ES-I3 (cell line): Measurements from ENCODE around the gene CDC42SE2.
A peak's percentile ranks its signal among the peaks of the same experiment; 100 is the strongest.

ENCODE experiments used
- H3K36me3 ChIP-seq: 2 replicates; pipeline ENCODE4 v1.6.1; 2013; ENCODE audit warnings: mild to moderate bottlenecking, low read length, control low read depth, moderate library complexity; ENCODE audit not compliant: insufficient read depth
- H3K4me1 ChIP-seq: 2 replicates; pipeline ENCODE4 v1.6.1; 2013; ENCODE audit warnings: mild to moderate bottlenecking, control low read depth, low read length; ENCODE audit not compliant: insufficient read depth
- H3K9ac ChIP-seq: 2 replicates; pipeline ENCODE4 v1.6.1; 2013; ENCODE audit warnings: low read depth, mild to moderate bottlenecking, low read length, moderate library complexity
- H3K9me3 ChIP-seq: 2 replicates; pipeline ENCODE4 v1.6.1; 2013; ENCODE audit warnings: mild to moderate bottlenecking, low read length, moderate library complexity; ENCODE audit not compliant: control insufficient read depth, insufficient read depth

Gene CDC42SE2, protein sequence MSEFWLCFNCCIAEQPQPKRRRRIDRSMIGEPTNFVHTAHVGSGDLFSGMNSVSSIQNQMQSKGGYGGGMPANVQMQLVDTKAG

GRCh38 chr5:131263648-131264450 is at the start of gene CDC42SE2:
TSS of gene CDC42SE2 (plus strand) at chr5:131264053. CDS start at chr5:131359494, 95,441 bp downstream.
- Histone ChIP-seq H3K9me3 (no peaks in the 10 kb centered on the region), H3K9ac (peak within 1 kb of the TSS; percentile 100), H3K4me1 (no peaks in the 10 kb centered on the region), H3K36me3 (no peaks in the 10 kb centered on the region)

GRCh38 chr5:131214609-131215227 is 49.1 kb upstream of the CDC42SE2 start:
- Histone ChIP-seq H3K4me1 (0 out of 2 replicates have a peak, but pooled peaks cover 2% of the 10 kb centered on the region), H3K36me3 (no peaks in the 10 kb centered on the region), H3K9ac (no peak overlapping the region), H3K9me3 (no peaks in the 10 kb centered on the region)

DNA sequence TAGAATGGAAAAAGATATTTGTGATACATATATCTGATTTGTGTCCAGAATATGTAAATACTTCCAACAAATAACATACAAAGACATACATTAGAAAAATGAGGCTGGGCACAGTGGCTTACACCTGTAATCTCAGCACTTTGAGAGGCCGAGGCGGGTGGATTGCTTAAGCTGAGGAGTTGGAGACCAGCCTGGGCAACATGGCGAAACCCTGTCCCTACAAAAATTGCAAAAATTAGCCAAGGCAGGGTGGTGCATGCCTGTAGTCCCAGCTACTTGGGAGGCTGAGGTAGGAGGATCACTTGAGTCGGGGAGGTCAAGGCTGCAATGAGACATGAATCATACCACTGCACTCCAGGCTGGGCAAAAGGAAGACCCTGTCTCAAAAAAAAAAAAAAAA is 46.1 kb upstream of the CDC42SE2 start:
- Histone ChIP-seq H3K36me3 (no peaks in the 10 kb centered on the region), H3K9ac (no peak overlapping the region), H3K4me1 (no peaks in the 10 kb centered on the region), H3K9me3 (no peaks in the 10 kb centered on the region)

DNA sequence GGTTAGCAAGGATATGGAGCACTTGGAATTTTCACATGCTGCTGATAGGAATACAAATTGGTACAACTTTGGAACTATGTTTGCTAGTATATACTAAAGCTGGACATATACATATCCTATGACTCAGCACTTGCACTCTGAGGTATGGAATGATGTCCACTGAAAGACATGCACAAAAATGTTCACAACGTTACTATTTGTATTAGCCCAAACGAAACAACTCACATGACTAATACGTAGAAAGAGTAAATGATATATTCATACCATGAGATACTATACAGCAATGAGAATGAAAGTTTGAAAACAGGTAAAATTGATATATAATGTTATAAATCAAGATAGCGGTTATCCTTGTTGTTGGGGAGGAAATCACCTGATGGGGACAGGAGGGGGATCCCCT is 45.5 kb upstream of the CDC42SE2 start:
- no peaks in the 10 kb centered on the region for H3K4me1 ChIP-seq

DNA sequence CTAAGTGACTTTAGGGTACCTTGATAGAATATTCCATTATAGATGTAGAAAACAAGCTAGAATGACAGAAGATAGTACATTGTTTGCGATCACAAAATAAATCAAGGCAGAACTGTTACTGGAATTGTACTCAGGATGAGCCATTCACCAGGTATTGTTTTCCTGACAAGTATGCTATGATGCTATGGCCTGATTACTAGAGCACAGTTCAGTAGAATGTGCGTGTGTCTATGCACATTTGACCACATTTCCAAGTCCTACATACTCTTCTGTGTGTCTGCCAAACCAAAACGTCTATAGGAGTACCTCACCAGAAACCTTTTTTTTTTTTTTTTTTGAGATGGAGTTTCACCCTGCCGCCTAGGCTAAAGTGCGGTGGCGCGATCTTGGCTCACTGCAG is 43.3 kb upstream of the CDC42SE2 start:
- Histone ChIP-seq H3K9me3 (no peaks in the 10 kb centered on the region), H3K36me3 (no peaks in the 10 kb centered on the region), H3K9ac (no peak overlapping the region), H3K4me1 (no peaks in the 10 kb centered on the region)

More for the DNA sequence above, 45.5 kb upstream of the CDC42SE2 start:
- Histone ChIP-seq H3K9ac (no peak overlapping the region), H3K9me3 (no peaks in the 10 kb centered on the region), H3K36me3 (no peaks in the 10 kb centered on the region)

- Histone ChIP-seq H3K9me3 (no peaks in the 10 kb centered on the region), H3K4me1 (no peaks in the 10 kb centered on the region), H3K36me3 (no peaks in the 10 kb centered on the region)
These were observed 42.7 kb upstream of the CDC42SE2 start for GRCh38 chr5:131221008-131221703.

DNA sequence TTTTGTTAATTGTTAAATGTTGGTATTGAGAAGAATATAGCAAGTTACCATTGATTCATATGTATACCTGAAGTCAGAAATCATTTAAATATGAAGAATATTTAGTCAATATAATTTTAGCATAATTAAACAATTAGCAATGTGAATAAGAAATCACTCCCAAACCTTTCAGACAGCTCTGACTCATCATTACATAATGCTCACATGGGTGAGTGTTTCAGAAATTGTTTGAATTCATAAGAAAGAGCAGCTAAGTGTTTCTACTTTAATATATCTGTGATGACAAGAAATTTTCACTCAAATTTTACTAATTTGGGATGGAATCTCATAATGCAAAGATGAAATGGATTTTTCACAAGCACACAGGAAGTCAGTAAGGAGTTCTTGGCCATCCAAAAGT is 42.0 kb upstream of the CDC42SE2 start:
- no peaks in the 10 kb centered on the region for H3K9me3 ChIP-seq
- H3K4me1 ChIP-seq, result no peaks in the 10 kb centered on the region
- H3K36me3 ChIP-seq, result no peaks in the 10 kb centered on the region
- H3K9ac ChIP-seq, result no peak overlapping the region

More at GRCh38 chr5:131221008-131221703, 42.7 kb upstream of the CDC42SE2 start:
- H3K9ac ChIP-seq, result no peak overlapping the region

- Histone ChIP-seq H3K36me3 (no peaks in the 10 kb centered on the region), H3K4me1 (no peaks in the 10 kb centered on the region), H3K9ac (no peak overlapping the region), H3K9me3 (no peaks in the 10 kb centered on the region)
These were observed 41.1 kb upstream of the CDC42SE2 start for GRCh38 chr5:131222731-131223130.

DNA sequence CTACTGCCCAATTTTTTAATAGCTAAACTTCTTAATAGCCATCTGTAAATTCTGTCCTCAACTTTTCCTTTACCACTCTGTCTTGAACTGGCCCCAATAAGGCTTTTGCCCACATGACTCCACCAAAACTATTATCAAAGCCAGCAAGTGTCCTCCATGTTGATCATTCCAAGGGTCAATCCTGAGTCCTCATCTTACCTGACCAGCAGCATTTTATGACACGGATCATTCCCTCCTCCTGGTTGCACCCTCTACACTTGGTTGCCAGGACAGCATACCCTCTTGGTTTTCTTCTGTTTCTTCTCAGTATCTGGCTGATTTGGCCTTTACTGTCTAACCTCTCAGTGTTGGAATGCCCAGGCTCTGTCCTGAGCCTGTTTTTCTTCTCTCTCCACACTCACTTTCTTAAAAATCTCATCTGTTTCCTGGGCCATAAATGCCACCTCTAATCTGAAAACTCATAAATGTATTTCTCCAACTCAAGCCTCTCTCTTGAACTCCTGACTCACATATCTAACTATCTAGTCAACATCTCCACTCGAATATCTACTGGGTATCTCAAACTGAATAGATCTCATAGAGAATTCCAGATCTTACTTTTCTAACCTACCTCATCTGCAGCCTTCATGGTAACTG is 40.0 kb upstream of the CDC42SE2 start:
- no peaks in the 10 kb centered on the region for H3K9me3 ChIP-seq
- H3K36me3 ChIP-seq, result no peaks in the 10 kb centered on the region
- no peak overlapping the region for H3K9ac ChIP-seq
- no peaks in the 10 kb centered on the region for H3K4me1 ChIP-seq

DNA sequence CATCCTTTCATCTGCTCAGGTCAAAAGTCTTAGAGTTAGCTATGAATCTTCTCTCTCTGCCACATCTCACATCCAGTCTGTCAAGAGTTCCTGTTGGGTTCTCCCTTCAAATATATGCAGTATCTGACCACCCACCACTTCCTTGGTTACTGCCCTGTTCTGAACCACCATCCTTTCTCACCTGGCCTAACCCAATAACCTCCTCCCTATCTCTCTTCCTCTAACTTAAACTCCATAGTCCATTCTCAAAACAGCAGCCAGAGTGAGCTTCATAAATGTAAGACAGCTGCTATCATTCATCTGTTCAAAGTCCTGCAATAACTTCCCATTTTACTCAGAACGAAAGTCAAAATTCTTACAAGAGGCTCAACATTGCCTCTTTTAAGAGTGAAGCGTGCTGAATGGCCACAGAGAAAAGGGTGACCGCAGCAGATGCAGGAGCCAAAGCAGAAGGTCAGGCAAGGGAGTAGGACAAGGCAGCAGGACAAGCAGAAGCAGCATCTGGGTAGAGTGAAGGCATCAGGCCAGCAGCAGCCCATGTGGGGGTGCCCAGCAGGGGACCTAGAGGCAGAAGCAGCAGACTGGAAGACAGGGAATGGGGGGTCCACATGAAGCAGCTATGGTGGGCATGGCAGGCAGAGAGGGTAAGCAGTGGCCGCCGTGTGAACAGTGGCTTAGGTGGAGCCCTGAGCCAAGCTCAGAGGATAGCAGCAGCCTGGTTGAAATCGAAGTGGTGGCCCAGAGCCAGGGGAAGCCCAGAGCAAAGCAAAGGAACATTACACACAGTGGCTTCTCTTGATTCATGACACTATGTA is 39.3 kb upstream of the CDC42SE2 start:
- H3K4me1 ChIP-seq, result no peaks in the 10 kb centered on the region
- H3K36me3 ChIP-seq, result no peaks in the 10 kb centered on the region
- H3K9ac ChIP-seq, result no peak overlapping the region
- no peaks in the 10 kb centered on the region for H3K9me3 ChIP-seq

GRCh38 chr5:131225282-131225974 is 38.4 kb upstream of the CDC42SE2 start:
- H3K9ac ChIP-seq, result no peak overlapping the region
- H3K36me3 ChIP-seq, result no peaks in the 10 kb centered on the region
- H3K4me1 ChIP-seq, result no peaks in the 10 kb centered on the region
- H3K9me3 ChIP-seq, result no peaks in the 10 kb centered on the region

- Histone ChIP-seq H3K4me1 (no peaks in the 10 kb centered on the region), H3K9me3 (no peaks in the 10 kb centered on the region), H3K9ac (no peak overlapping the region), H3K36me3 (no peaks in the 10 kb centered on the region)
These were observed 37.0 kb upstream of the CDC42SE2 start for GRCh38 chr5:131226899-131227298.

GRCh38 chr5:131228646-131229045 is 35.2 kb upstream of the CDC42SE2 start:
- Histone ChIP-seq H3K9me3 (no peaks in the 10 kb centered on the region), H3K36me3 (no peaks in the 10 kb centered on the region), H3K9ac (no peak overlapping the region), H3K4me1 (no peaks in the 10 kb centered on the region)
